ENCODE results near the gene CDK2AP2.
"Not testable (repeated sequence)": the region's sequence is repeated elsewhere in the genome, so short reads cannot be mapped to it uniquely, and the experiment has no call there.

Gene CDK2AP2

GRCh38 chr11:67486481-67487195 lies 21.3 kb downstream of the CDK2AP2 start:
- no peak overlapping the region for H3K27ac ChIP-seq (ENCODE audit: low read length, poor library complexity, severe bottlenecking)
- no peak overlapping the region for H3K4ac ChIP-seq (ENCODE audit: low read depth in 1 of 2, low read length in 2 of 2)
- no peak overlapping the region for H2BK12ac ChIP-seq (ENCODE audit: low read length in 2 of 2)
- no peaks in the 10 kb centered on the region for H3K27me3 ChIP-seq (ENCODE audit: control insufficient read depth in 1 of 2, insufficient read depth in 1 of 2, low read length in 2 of 2)
- H4K91ac ChIP-seq (ENCODE audit: low read length): no peak overlapping the region
- no peak overlapping the region for H2BK15ac ChIP-seq (ENCODE audit: low read depth, poor library complexity, severe bottlenecking)
- no peaks in the 10 kb centered on the region for H3K9me3 ChIP-seq (ENCODE audit: control insufficient read depth, low read length)
- H3K4me2 ChIP-seq (ENCODE audit: low read length, poor library complexity, severe bottlenecking): no peak overlapping the region
- no peak overlapping the region for H2AK5ac ChIP-seq (ENCODE audit: low read length, severe bottlenecking)
- H2BK5ac ChIP-seq (ENCODE audit: low read depth, low read length, poor library complexity, severe bottlenecking): no peak overlapping the region
- H3K4me3 ChIP-seq (ENCODE audit: insufficient read depth in 1 of 2, low read depth in 1 of 2, low read length in 2 of 2): no peak overlapping the region
- peaks cover 23% of the 10 kb centered on the region for H3K79me1 ChIP-seq (replicated peaks; ENCODE audit: low read length, poor library complexity, severe bottlenecking)
- H3K36me3 ChIP-seq (ENCODE audit: control insufficient read depth in 1 of 2, insufficient read depth in 2 of 2, low read depth in 1 of 2, low read length in 2 of 2): peaks cover 28 to 47% of the 10 kb centered on the region in 2 experiments
- no peak overlapping the region for H3K9ac ChIP-seq (ENCODE audit: low read length)
- no peak for DNase-seq
- H2AFZ ChIP-seq (ENCODE audit: low read depth, low read length): no peak overlapping the region
- no peak overlapping the region for H4K8ac ChIP-seq (ENCODE audit: low read length)
- 95% methylated on average over 20 of the region's 20 CpGs for WGBS
- no peak overlapping the region for H3K18ac ChIP-seq (ENCODE audit: low read depth in 1 of 2, low read length in 2 of 2)
- H3K4me1 ChIP-seq (ENCODE audit: control insufficient read depth, insufficient read depth, low read depth, low read length): peaks cover 29% of the 10 kb centered on the region
- no peak overlapping the region for H3K23ac ChIP-seq (ENCODE audit: low read length in 2 of 2)
- H2BK120ac ChIP-seq (ENCODE audit: low read depth, low read length): no peak overlapping the region
- H3K14ac ChIP-seq (ENCODE audit: low read length in 2 of 2): no peak overlapping the region

- not testable (repeated sequence) for H3K27me3 ChIP-seq (ENCODE audit: control insufficient read depth in 1 of 2, insufficient read depth in 1 of 2, low read length in 2 of 2); H3K9ac ChIP-seq (ENCODE audit: low read length); H3K9me3 ChIP-seq (ENCODE audit: control insufficient read depth, low read length); H3K14ac ChIP-seq (ENCODE audit: low read length in 2 of 2); H4K91ac ChIP-seq (ENCODE audit: low read length); H2AFZ ChIP-seq (ENCODE audit: low read depth, low read length); H2BK15ac ChIP-seq (ENCODE audit: low read depth, poor library complexity, severe bottlenecking); H2BK120ac ChIP-seq (ENCODE audit: low read depth, low read length); H2BK5ac ChIP-seq (ENCODE audit: low read depth, low read length, poor library complexity, severe bottlenecking); DNase-seq; H4K8ac ChIP-seq (ENCODE audit: low read length); H2AK5ac ChIP-seq (ENCODE audit: low read length, severe bottlenecking); H3K23ac ChIP-seq (ENCODE audit: low read length in 2 of 2); H3K4me2 ChIP-seq (ENCODE audit: low read length, poor library complexity, severe bottlenecking); H3K27ac ChIP-seq (ENCODE audit: low read length, poor library complexity, severe bottlenecking); H3K4me3 ChIP-seq (ENCODE audit: insufficient read depth in 1 of 2, low read depth in 1 of 2, low read length in 2 of 2); H2BK12ac ChIP-seq (ENCODE audit: low read length in 2 of 2); H3K4ac ChIP-seq (ENCODE audit: low read depth in 1 of 2, low read length in 2 of 2); H3K18ac ChIP-seq (ENCODE audit: low read depth in 1 of 2, low read length in 2 of 2)
- Histone ChIP-seq H3K36me3 (ENCODE audit: control insufficient read depth in 1 of 2, insufficient read depth in 2 of 2, low read depth in 1 of 2, low read length in 2 of 2) (peaks cover 25 to 40% of the 10 kb centered on the region in 2 experiments), H3K4me1 (ENCODE audit: control insufficient read depth, insufficient read depth, low read depth, low read length) (peaks cover 29% of the 10 kb centered on the region), H3K79me1 (replicated peaks; ENCODE audit: low read length, poor library complexity, severe bottlenecking) (peaks cover 23% of the 10 kb centered on the region)
- 96% methylated on average over 5 of the region's 7 CpGs for whole genome bisulfite sequencing
Measured at GRCh38 chr11:67485873-67486361, 22.0 kb downstream of the CDK2AP2 start.

- no peak overlapping the region for H4K8ac ChIP-seq (ENCODE audit: low read length)
- no peak overlapping the region for H4K91ac ChIP-seq (ENCODE audit: low read length)
- no peak for DNase-seq
- H3K4ac ChIP-seq (ENCODE audit: low read depth in 1 of 2, low read length in 2 of 2): no peak overlapping the region
- 94% methylated on average over 11 of the region's 11 CpGs for WGBS
- no peak overlapping the region for H3K18ac ChIP-seq (ENCODE audit: low read depth in 1 of 2, low read length in 2 of 2)
- peaks cover 23% of the 10 kb centered on the region for H3K79me1 ChIP-seq (replicated peaks; ENCODE audit: low read length, poor library complexity, severe bottlenecking)
- H3K4me1 ChIP-seq (ENCODE audit: control insufficient read depth, insufficient read depth, low read depth, low read length): peaks cover 19% of the 10 kb centered on the region
- H3K27ac ChIP-seq (ENCODE audit: low read length, poor library complexity, severe bottlenecking): no peak overlapping the region
- H2BK120ac ChIP-seq (ENCODE audit: low read depth, low read length): no peak overlapping the region
- no peak overlapping the region for H3K4me2 ChIP-seq (ENCODE audit: low read length, poor library complexity, severe bottlenecking)
- H2AK5ac ChIP-seq (ENCODE audit: low read length, severe bottlenecking): no peak overlapping the region
- no peaks in the 10 kb centered on the region for H3K9me3 ChIP-seq (ENCODE audit: control insufficient read depth, low read length)
- H3K14ac ChIP-seq (ENCODE audit: low read length in 2 of 2): no peak overlapping the region
- no peaks in the 10 kb centered on the region for H3K27me3 ChIP-seq (ENCODE audit: control insufficient read depth in 1 of 2, insufficient read depth in 1 of 2, low read length in 2 of 2)
- no peak overlapping the region for H3K4me3 ChIP-seq (ENCODE audit: insufficient read depth in 1 of 2, low read depth in 1 of 2, low read length in 2 of 2)
- no peak overlapping the region for H2BK12ac ChIP-seq (ENCODE audit: low read length in 2 of 2)
- no peak overlapping the region for H2AFZ ChIP-seq (ENCODE audit: low read depth, low read length)
- H2BK15ac ChIP-seq (ENCODE audit: low read depth, poor library complexity, severe bottlenecking): no peak overlapping the region
- H2BK5ac ChIP-seq (ENCODE audit: low read depth, low read length, poor library complexity, severe bottlenecking): no peak overlapping the region
- H3K9ac ChIP-seq (ENCODE audit: low read length): no peak overlapping the region
- peaks cover 16 to 30% of the 10 kb centered on the region in 2 experiments for H3K36me3 ChIP-seq (ENCODE audit: control insufficient read depth in 1 of 2, insufficient read depth in 2 of 2, low read depth in 1 of 2, low read length in 2 of 2)
- no peak overlapping the region for H3K23ac ChIP-seq (ENCODE audit: low read length in 2 of 2)
Measured at GRCh38 chr11:67484847-67485311, 23.1 kb downstream of the CDK2AP2 start.

- H3K36me3 ChIP-seq (ENCODE audit: control insufficient read depth in 1 of 2, insufficient read depth in 2 of 2, low read depth in 1 of 2, low read length in 2 of 2): peaks cover 15 to 22% of the 10 kb centered on the region in 2 experiments
- H3K4me1 ChIP-seq (ENCODE audit: control insufficient read depth, insufficient read depth, low read depth, low read length): peaks cover 19% of the 10 kb centered on the region
- no peak overlapping the region for H3K14ac ChIP-seq (ENCODE audit: low read length in 2 of 2)
- peaks cover 23% of the 10 kb centered on the region for H3K79me1 ChIP-seq (replicated peaks; ENCODE audit: low read length, poor library complexity, severe bottlenecking)
- no peak overlapping the region for H2AFZ ChIP-seq (ENCODE audit: low read depth, low read length)
- no peak overlapping the region for H4K8ac ChIP-seq (ENCODE audit: low read length)
- peak overlapping the region in 1 of 2 experiments; percentile 23 for H3K23ac ChIP-seq (ENCODE audit: low read length in 2 of 2)
- H2BK12ac ChIP-seq (ENCODE audit: low read length in 2 of 2): no peak overlapping the region
- H2BK120ac ChIP-seq (ENCODE audit: low read depth, low read length): no peak overlapping the region
- no peak overlapping the region for H2BK15ac ChIP-seq (ENCODE audit: low read depth, poor library complexity, severe bottlenecking)
- DNase-seq: no peak
- no peak overlapping the region for H3K4ac ChIP-seq (ENCODE audit: low read depth in 1 of 2, low read length in 2 of 2)
- no peak overlapping the region for H2BK5ac ChIP-seq (ENCODE audit: low read depth, low read length, poor library complexity, severe bottlenecking)
- H2AK5ac ChIP-seq (ENCODE audit: low read length, severe bottlenecking): no peak overlapping the region
- H3K27ac ChIP-seq (ENCODE audit: low read length, poor library complexity, severe bottlenecking): no peak overlapping the region
- no peaks in the 10 kb centered on the region for H3K9me3 ChIP-seq (ENCODE audit: control insufficient read depth, low read length)
- no peaks in the 10 kb centered on the region for H3K27me3 ChIP-seq (ENCODE audit: control insufficient read depth in 1 of 2, insufficient read depth in 1 of 2, low read length in 2 of 2)
- H3K18ac ChIP-seq (ENCODE audit: low read depth in 1 of 2, low read length in 2 of 2): no peak overlapping the region
- no peak overlapping the region for H3K9ac ChIP-seq (ENCODE audit: low read length)
- 93% methylated on average over 16 of the region's 16 CpGs for WGBS
- H3K4me3 ChIP-seq (ENCODE audit: insufficient read depth in 1 of 2, low read depth in 1 of 2, low read length in 2 of 2): peak overlapping the region in 1 of 2 experiments; percentile 82
- no peak overlapping the region for H4K91ac ChIP-seq (ENCODE audit: low read length)
- H3K4me2 ChIP-seq (ENCODE audit: low read length, poor library complexity, severe bottlenecking): peak overlapping the region; percentile 66
Measured at GRCh38 chr11:67483831-67484665, 23.9 kb downstream of the CDK2AP2 start.
